ENCODE measurements around the gene LAMC2.

LAMC2 gene

GRCh38 chr1:183180218-183180617, 5.8 kb upstream of the LAMC2 start:
- H2BK12ac ChIP-seq (ENCODE audit: low read length) = no peak overlapping the region
- H3K79me1 ChIP-seq (ENCODE audit: low read depth, low read length) = no peaks in the 10 kb centered on the region
- H3K36me3 ChIP-seq (replicated peaks in 1 of 2; ENCODE audit: control insufficient read depth in 2 of 2, insufficient read depth in 2 of 2, low read length in 2 of 2) = no peaks in the 10 kb centered on the region
- H3K27me3 ChIP-seq (ENCODE audit: control insufficient read depth in 3 of 3, insufficient read depth in 3 of 3, low read depth in 1 of 3, low read length in 3 of 3) = no peaks in the 10 kb centered on the region
- H3K4me1 ChIP-seq (ENCODE audit: control insufficient read depth in 2 of 2, insufficient read depth in 1 of 2, low read depth in 1 of 2, low read length in 2 of 2) = peaks cover 0 to 2% of the 10 kb centered on the region in 2 donors
- H3K18ac ChIP-seq (ENCODE audit: low read length) = no peak overlapping the region
- no peak overlapping the region for H2AK5ac ChIP-seq (ENCODE audit: low read depth, low read length)
- H3K9me3 ChIP-seq (replicated peaks in 1 of 2; ENCODE audit: control insufficient read depth in 2 of 2, insufficient read depth in 1 of 2, low read depth in 1 of 2, low read length in 2 of 2) = no peaks in the 10 kb centered on the region
- H3K4ac ChIP-seq (ENCODE audit: low read length) = no peak overlapping the region
- no peak overlapping the region for H2BK15ac ChIP-seq (ENCODE audit: low read length)
- H3K4me3 ChIP-seq (ENCODE audit: low read length in 2 of 2) = no peak overlapping the region
- H3K14ac ChIP-seq (ENCODE audit: low read length) = no peak overlapping the region
- no CpG with 5 or more reads among the region's 3 CpGs for WGBS, 2 donors (ENCODE audit: extremely low coverage in 2 of 2, insufficient read length in 2 of 2, insufficient replicate concordance in 1 of 2)
- H2BK5ac ChIP-seq (ENCODE audit: low read length) = no peak overlapping the region
- H2AFZ ChIP-seq (ENCODE audit: low read length) = peak overlapping the region; percentile 66
- H3K9ac ChIP-seq (ENCODE audit: low read depth, low read length, poor library complexity) = no peak overlapping the region
- H3K23ac ChIP-seq (ENCODE audit: low read depth, low read length, poor library complexity) = no peak overlapping the region
- H2BK120ac ChIP-seq (ENCODE audit: low read depth, low read length) = no peak overlapping the region
- H4K8ac ChIP-seq (ENCODE audit: low read depth, low read length) = no peak overlapping the region
- no peak for DNase-seq (ENCODE audit: low spot score)
- no peak overlapping the region for H3K27ac ChIP-seq (replicated peaks; ENCODE audit: low read length)
- no peak overlapping the region for H3K4me2 ChIP-seq (ENCODE audit: insufficient read depth, low read length, poor library complexity, severe bottlenecking)
- no peak overlapping the region for H4K91ac ChIP-seq (ENCODE audit: low read depth, low read length, poor library complexity)

GRCh38 chr1:183180634-183181056, 5.4 kb upstream of the LAMC2 start:
- no peak overlapping the region for H3K18ac ChIP-seq (ENCODE audit: low read length)
- no peaks in the 10 kb centered on the region for H3K9me3 ChIP-seq (replicated peaks in 1 of 2; ENCODE audit: control insufficient read depth in 2 of 2, insufficient read depth in 1 of 2, low read depth in 1 of 2, low read length in 2 of 2)
- H2BK5ac ChIP-seq (ENCODE audit: low read length) = no peak overlapping the region
- peaks cover 0 to 3% of the 10 kb centered on the region in 2 donors for H3K4me1 ChIP-seq (ENCODE audit: control insufficient read depth in 2 of 2, insufficient read depth in 1 of 2, low read depth in 1 of 2, low read length in 2 of 2)
- H3K4me3 ChIP-seq (ENCODE audit: low read length in 2 of 2) = no peak overlapping the region
- no peak overlapping the region for H4K91ac ChIP-seq (ENCODE audit: low read depth, low read length, poor library complexity)
- H2BK12ac ChIP-seq (ENCODE audit: low read length) = no peak overlapping the region
- H3K79me1 ChIP-seq (ENCODE audit: low read depth, low read length) = no peaks in the 10 kb centered on the region
- H3K27ac ChIP-seq (replicated peaks; ENCODE audit: low read length) = no peak overlapping the region
- H3K23ac ChIP-seq (ENCODE audit: low read depth, low read length, poor library complexity) = no peak overlapping the region
- H3K4ac ChIP-seq (ENCODE audit: low read length) = no peak overlapping the region
- H4K8ac ChIP-seq (ENCODE audit: low read depth, low read length) = no peak overlapping the region
- DNase-seq (ENCODE audit: low spot score) = no peak
- H2BK15ac ChIP-seq (ENCODE audit: low read length) = no peak overlapping the region
- no peak overlapping the region for H3K9ac ChIP-seq (ENCODE audit: low read depth, low read length, poor library complexity)
- H3K4me2 ChIP-seq (ENCODE audit: insufficient read depth, low read length, poor library complexity, severe bottlenecking) = no peak overlapping the region
- peaks cover 0 to 1% (median 0%) of the 10 kb centered on the region in 3 experiments for H3K27me3 ChIP-seq (ENCODE audit: control insufficient read depth in 3 of 3, insufficient read depth in 3 of 3, low read depth in 1 of 3, low read length in 3 of 3)
- H2AK5ac ChIP-seq (ENCODE audit: low read depth, low read length) = no peak overlapping the region
- H3K36me3 ChIP-seq (replicated peaks in 1 of 2; ENCODE audit: control insufficient read depth in 2 of 2, insufficient read depth in 2 of 2, low read length in 2 of 2) = no peaks in the 10 kb centered on the region
- H2AFZ ChIP-seq (ENCODE audit: low read length) = peak overlapping the region; percentile 66
- H2BK120ac ChIP-seq (ENCODE audit: low read depth, low read length) = no peak overlapping the region
- WGBS, 2 donors (ENCODE audit: extremely low coverage in 2 of 2, insufficient read length in 2 of 2, insufficient replicate concordance in 1 of 2) = no CpG with 5 or more reads among the region's 3 CpGs
- no peak overlapping the region for H3K14ac ChIP-seq (ENCODE audit: low read length)

GRCh38 chr1:183186841-183187240, 777 bp downstream of the LAMC2 start:
- Histone ChIP-seq H3K27ac (replicated peaks; ENCODE audit: low read length) (no peak overlapping the region), H3K14ac (ENCODE audit: low read length) (no peak overlapping the region), H3K4me3 (ENCODE audit: low read length in 2 of 2) (no peak overlapping the region)

GRCh38 chr1:183188240-183188639, 2.2 kb downstream of the LAMC2 start:
- Histone ChIP-seq H2BK5ac (ENCODE audit: low read length) (no peak overlapping the region), H2BK120ac (ENCODE audit: low read depth, low read length) (no peak overlapping the region), H3K27ac (replicated peaks; ENCODE audit: low read length) (no peak overlapping the region), H3K36me3 (replicated peaks in 1 of 2; ENCODE audit: control insufficient read depth in 2 of 2, insufficient read depth in 2 of 2, low read length in 2 of 2) (no peaks in the 10 kb centered on the region), H3K9me3 (replicated peaks in 1 of 2; ENCODE audit: control insufficient read depth in 2 of 2, insufficient read depth in 1 of 2, low read depth in 1 of 2, low read length in 2 of 2) (no peaks in the 10 kb centered on the region), H3K4me2 (ENCODE audit: insufficient read depth, low read length, poor library complexity, severe bottlenecking) (no peak overlapping the region), H3K23ac (ENCODE audit: low read depth, low read length, poor library complexity) (no peak overlapping the region), H3K4ac (ENCODE audit: low read length) (no peak overlapping the region), H4K91ac (ENCODE audit: low read depth, low read length, poor library complexity) (no peak overlapping the region), H3K18ac (ENCODE audit: low read length) (no peak overlapping the region), H2BK12ac (ENCODE audit: low read length) (no peak overlapping the region), H3K27me3 (ENCODE audit: control insufficient read depth in 3 of 3, insufficient read depth in 3 of 3, low read depth in 1 of 3, low read length in 3 of 3) (peaks cover 0 to 14% (median 14%) of the 10 kb centered on the region in 3 experiments), H2AFZ (ENCODE audit: low read length) (no peak overlapping the region), H3K4me1 (ENCODE audit: control insufficient read depth in 2 of 2, insufficient read depth in 1 of 2, low read depth in 1 of 2, low read length in 2 of 2) (peaks cover 3 to 4% of the 10 kb centered on the region in 2 donors), H3K79me1 (ENCODE audit: low read depth, low read length) (no peaks in the 10 kb centered on the region), H2AK5ac (ENCODE audit: low read depth, low read length) (no peak overlapping the region), H3K4me3 (ENCODE audit: low read length in 2 of 2) (no peak overlapping the region), H4K8ac (ENCODE audit: low read depth, low read length) (no peak overlapping the region), H2BK15ac (ENCODE audit: low read length) (no peak overlapping the region), H3K9ac (ENCODE audit: low read depth, low read length, poor library complexity) (no peak overlapping the region), H3K14ac (ENCODE audit: low read length) (no peak overlapping the region)
- no peak for DNase-seq (ENCODE audit: low spot score)
- WGBS, 2 donors (ENCODE audit: extremely low coverage in 2 of 2, insufficient read length in 2 of 2, insufficient replicate concordance in 1 of 2) = no CpG with 5 or more reads among the region's 1 CpG

More at GRCh38 chr1:183186841-183187240, 777 bp downstream of the LAMC2 start:
- Histone ChIP-seq H3K4me2 (ENCODE audit: insufficient read depth, low read length, poor library complexity, severe bottlenecking) (no peak overlapping the region), H2BK120ac (ENCODE audit: low read depth, low read length) (no peak overlapping the region), H2BK12ac (ENCODE audit: low read length) (no peak overlapping the region), H3K4ac (ENCODE audit: low read length) (no peak overlapping the region), H3K79me1 (ENCODE audit: low read depth, low read length) (no peaks in the 10 kb centered on the region), H3K36me3 (replicated peaks in 1 of 2; ENCODE audit: control insufficient read depth in 2 of 2, insufficient read depth in 2 of 2, low read length in 2 of 2) (no peaks in the 10 kb centered on the region), H3K4me1 (ENCODE audit: control insufficient read depth in 2 of 2, insufficient read depth in 1 of 2, low read depth in 1 of 2, low read length in 2 of 2) (peaks cover 3 to 4% of the 10 kb centered on the region in 2 donors), H3K9me3 (replicated peaks in 1 of 2; ENCODE audit: control insufficient read depth in 2 of 2, insufficient read depth in 1 of 2, low read depth in 1 of 2, low read length in 2 of 2) (no peaks in the 10 kb centered on the region), H2AFZ (ENCODE audit: low read length) (no peak overlapping the region), H3K18ac (ENCODE audit: low read length) (no peak overlapping the region), H2AK5ac (ENCODE audit: low read depth, low read length) (no peak overlapping the region), H2BK15ac (ENCODE audit: low read length) (no peak overlapping the region), H3K9ac (ENCODE audit: low read depth, low read length, poor library complexity) (no peak overlapping the region), H3K23ac (ENCODE audit: low read depth, low read length, poor library complexity) (no peak overlapping the region), H3K27me3 (ENCODE audit: control insufficient read depth in 3 of 3, insufficient read depth in 3 of 3, low read depth in 1 of 3, low read length in 3 of 3) (peaks cover 0 to 14% (median 14%) of the 10 kb centered on the region in 3 experiments), H4K8ac (ENCODE audit: low read depth, low read length) (no peak overlapping the region), H4K91ac (ENCODE audit: low read depth, low read length, poor library complexity) (no peak overlapping the region), H2BK5ac (ENCODE audit: low read length) (no peak overlapping the region)
- WGBS, 2 donors (ENCODE audit: extremely low coverage in 2 of 2, insufficient read length in 2 of 2, insufficient replicate concordance in 1 of 2) = no CpG with 5 or more reads among the region's 4 CpGs
- DNase-seq (ENCODE audit: low spot score) = no peak

All from neuronal stem cell (in vitro differentiated cells).